HEK293 (cell line): Measurements from ENCODE around the gene HSD11B1.

Experiments
- CTCF ChIA-PET: fragments of 350-600 bp; formaldehyde crosslinking; extraction: SDS; loops from one replicate; lab custom pipeline; 2021; ENCODE audit warnings: antibody characterized with exemption; lab: Yijun Ruan, JAX
- POLR2A ChIA-PET: fragments of 300-600 bp; formaldehyde crosslinking; extraction: SDS; loops from one replicate; lab custom pipeline; 2020; ENCODE audit warnings: antibody characterized with exemption, inconsistent platforms; lab: Yijun Ruan, JAX
- H3K27ac ChIP-seq: fragments of 200-500 bp; sonication (Bioruptor generic); 2 replicates; pipeline ENCODE4 v1.5.1; 2014; ENCODE audit warnings: low read depth, low read length, control low read depth, inconsistent platforms; ENCODE audit errors: extremely low read depth
- H3K36me3 ChIP-seq, 2 experiments: fragments of 200-500 bp in 1 of 2; sonication (Bioruptor generic) in 1 of 2; 1 replicate in 1 of 2; 2 replicates in 1 of 2; pipeline ENCODE4 v1.5.1; 2014 to 2017; ENCODE audit warnings: inconsistent platforms in 2 of 2, low read length in 2 of 2; ENCODE audit not compliant: control insufficient read depth in 2 of 2, insufficient read depth in 1 of 2
- H3K4me1 ChIP-seq: fragments of 200-500 bp; sonication (Bioruptor generic); 2 replicates; pipeline ENCODE4 v1.5.1; 2014; ENCODE audit warnings: mild to moderate bottlenecking, low read length, inconsistent platforms; ENCODE audit not compliant: control insufficient read depth, insufficient read depth
- H3K4me3 ChIP-seq: 2 replicates; pipeline ENCODE4 v1.5.1; 2011; ENCODE audit warnings: low read depth, mild to moderate bottlenecking, control low read depth, low read length, moderate library complexity
- H3K9me3 ChIP-seq: fragments of 200-500 bp; sonication (Bioruptor generic); 2 replicates; pipeline ENCODE4 v1.5.1; 2014; ENCODE audit warnings: low read depth, low read length, inconsistent platforms; ENCODE audit not compliant: control insufficient read depth, insufficient read depth
- IKZF3 ChIP-seq: fragments of 450-650 bp; IDR thresholded peaks from 2 replicates; pipeline ENCODE4 v1.5.0; 2018; ENCODE audit warnings: missing biosample characterization, mild to moderate bottlenecking, missing genetic modification characterization, moderate library complexity
- KLF16 ChIP-seq: fragments of 450-650 bp; formaldehyde crosslinking; IDR thresholded peaks from 2 replicates; pipeline ENCODE4 v1.5.1; 2017; ENCODE audit warnings: missing biosample characterization, missing genetic modification characterization
- MZF1 ChIP-seq: fragments of 450-650 bp; formaldehyde crosslinking; IDR thresholded peaks from 2 replicates; pipeline ENCODE4 v1.5.1; 2017; ENCODE audit warnings: missing biosample characterization, missing genetic modification characterization, borderline replicate concordance
- SP3 ChIP-seq: fragments of 450-650 bp; formaldehyde crosslinking; IDR thresholded peaks from 2 replicates; pipeline ENCODE4 v1.5.1; 2016; ENCODE audit warnings: missing biosample characterization, missing genetic modification characterization
- TCF7L2 ChIP-seq: IDR thresholded peaks from 2 replicates; pipeline ENCODE4 v1.6.1; 2011; ENCODE audit warnings: low read depth, mild to moderate bottlenecking, inconsistent platforms, low read length, moderate library complexity, borderline replicate concordance
- TRIM28 ChIP-seq: IDR thresholded peaks from 2 replicates; pipeline ENCODE4 v1.6.1; 2011; ENCODE audit warnings: low read length, control low read depth, borderline replicate concordance
- ZBTB8A ChIP-seq: fragments of 450-650 bp; formaldehyde crosslinking; IDR thresholded peaks from 2 replicates; pipeline ENCODE4 v1.5.1; 2016; ENCODE audit warnings: missing biosample characterization, missing genetic modification characterization
- ZFP3 ChIP-seq: fragments of 450-650 bp; formaldehyde crosslinking; IDR thresholded peaks from 2 replicates; pipeline ENCODE4 v1.5.1; 2016; ENCODE audit warnings: low read depth, missing biosample characterization, missing genetic modification characterization
- ZNF114 ChIP-seq: fragments of 450-650 bp; formaldehyde crosslinking; IDR thresholded peaks from 2 replicates; pipeline ENCODE4 v1.5.0; 2017; ENCODE audit warnings: missing biosample characterization, missing genetic modification characterization
- ZNF202 ChIP-seq: fragments of 450-650 bp; formaldehyde crosslinking; IDR thresholded peaks from 2 replicates; pipeline ENCODE4 v1.5.1; 2016; ENCODE audit warnings: missing biosample characterization, missing genetic modification characterization, borderline replicate concordance
- ZNF248 ChIP-seq: fragments of 450-650 bp; formaldehyde crosslinking; IDR thresholded peaks from 2 replicates; pipeline ENCODE4 v1.5.1; 2017; ENCODE audit warnings: missing biosample characterization, missing genetic modification characterization
- ZNF302 ChIP-seq: fragments of 450-650 bp; formaldehyde crosslinking; IDR thresholded peaks from 2 replicates; pipeline ENCODE4 v1.5.1; 2016; ENCODE audit warnings: missing biosample characterization, missing genetic modification characterization, low read depth
- ZNF37A ChIP-seq: fragments of 450-650 bp; IDR thresholded peaks from 2 replicates; pipeline ENCODE4 v1.5.1; 2018; ENCODE audit warnings: missing biosample characterization, missing genetic modification characterization
- ZNF654 ChIP-seq: fragments of 450-650 bp; formaldehyde crosslinking; IDR thresholded peaks from 2 replicates; pipeline ENCODE4 v1.5.1; 2016; ENCODE audit warnings: low read depth, missing biosample characterization, missing genetic modification characterization
- ZNF747 ChIP-seq: fragments of 450-650 bp; formaldehyde crosslinking; IDR thresholded peaks from 2 replicates; pipeline ENCODE4 v1.5.1; 2016; ENCODE audit warnings: missing biosample characterization, missing genetic modification characterization
- TF ChIP-seq, protein P1 (sequence below): fragments of 450-650 bp; formaldehyde crosslinking; IDR thresholded peaks from 2 replicates; pipeline ENCODE4 v1.5.1; 2016; ENCODE audit warnings: missing biosample characterization, missing genetic modification characterization, borderline replicate concordance
- TF ChIP-seq, protein P2 (sequence below): fragments of 450-650 bp; formaldehyde crosslinking; IDR thresholded peaks from 2 replicates; pipeline ENCODE4 v1.5.1; 2016; ENCODE audit warnings: missing biosample characterization, missing genetic modification characterization
- TF ChIP-seq, protein P3 (sequence below): fragments of 450-650 bp; formaldehyde crosslinking; IDR thresholded peaks from 2 replicates; pipeline ENCODE4 v1.5.1; 2016; ENCODE audit warnings: missing biosample characterization, missing genetic modification characterization
- TF ChIP-seq, protein P4 (sequence below): fragments of 450-650 bp; IDR thresholded peaks from 2 replicates; pipeline ENCODE4 v1.5.1; 2018; ENCODE audit warnings: missing biosample characterization, missing genetic modification characterization
- TF ChIP-seq, protein P5 (sequence below): fragments of 450-650 bp; formaldehyde crosslinking; IDR thresholded peaks from 2 replicates; pipeline ENCODE4; 2016; ENCODE audit warnings: missing biosample characterization, missing genetic modification characterization
- TF ChIP-seq, protein P6 (sequence below): fragments of 450-650 bp; formaldehyde crosslinking; IDR thresholded peaks from 2 replicates; pipeline ENCODE4 v1.5.1; 2016; ENCODE audit warnings: missing biosample characterization, missing genetic modification characterization

HSD11B1 gene

DNA sequence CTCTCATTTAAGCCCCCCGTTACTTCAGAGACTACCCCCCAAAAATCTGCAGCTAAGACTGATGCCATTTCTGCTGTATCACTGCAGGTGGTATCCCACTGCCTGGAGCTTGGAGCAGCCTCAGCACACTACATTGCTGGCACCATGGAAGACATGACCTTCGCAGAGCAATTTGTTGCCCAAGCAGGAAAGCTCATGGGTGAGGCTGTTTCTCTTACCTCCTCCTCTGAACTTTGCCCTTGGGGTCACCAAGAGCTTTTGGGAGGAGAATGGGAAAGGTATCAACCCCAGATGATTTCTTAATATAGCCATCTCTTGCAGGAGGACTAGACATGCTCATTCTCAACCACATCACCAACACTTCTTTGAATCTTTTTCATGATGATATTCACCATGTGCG is 2.0 kb downstream of the HSD11B1 start (continued):
- TF ChIP-seq, protein P1, sequence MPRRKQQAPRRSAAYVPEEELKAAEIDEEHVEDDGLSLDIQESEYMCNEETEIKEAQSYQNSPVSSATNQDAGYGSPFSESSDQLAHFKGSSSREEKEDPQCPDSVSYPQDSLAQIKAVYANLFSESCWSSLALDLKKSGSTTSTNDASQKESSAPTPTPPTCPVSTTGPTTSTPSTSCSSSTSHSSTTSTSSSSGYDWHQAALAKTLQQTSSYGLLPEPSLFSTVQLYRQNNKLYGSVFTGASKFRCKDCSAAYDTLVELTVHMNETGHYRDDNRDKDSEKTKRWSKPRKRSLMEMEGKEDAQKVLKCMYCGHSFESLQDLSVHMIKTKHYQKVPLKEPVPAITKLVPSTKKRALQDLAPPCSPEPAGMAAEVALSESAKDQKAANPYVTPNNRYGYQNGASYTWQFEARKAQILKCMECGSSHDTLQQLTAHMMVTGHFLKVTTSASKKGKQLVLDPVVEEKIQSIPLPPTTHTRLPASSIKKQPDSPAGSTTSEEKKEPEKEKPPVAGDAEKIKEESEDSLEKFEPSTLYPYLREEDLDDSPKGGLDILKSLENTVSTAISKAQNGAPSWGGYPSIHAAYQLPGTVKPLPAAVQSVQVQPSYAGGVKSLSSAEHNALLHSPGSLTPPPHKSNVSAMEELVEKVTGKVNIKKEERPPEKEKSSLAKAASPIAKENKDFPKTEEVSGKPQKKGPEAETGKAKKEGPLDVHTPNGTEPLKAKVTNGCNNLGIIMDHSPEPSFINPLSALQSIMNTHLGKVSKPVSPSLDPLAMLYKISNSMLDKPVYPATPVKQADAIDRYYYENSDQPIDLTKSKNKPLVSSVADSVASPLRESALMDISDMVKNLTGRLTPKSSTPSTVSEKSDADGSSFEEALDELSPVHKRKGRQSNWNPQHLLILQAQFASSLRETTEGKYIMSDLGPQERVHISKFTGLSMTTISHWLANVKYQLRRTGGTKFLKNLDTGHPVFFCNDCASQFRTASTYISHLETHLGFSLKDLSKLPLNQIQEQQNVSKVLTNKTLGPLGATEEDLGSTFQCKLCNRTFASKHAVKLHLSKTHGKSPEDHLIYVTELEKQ (tag by site-specific recombination): no peak
- TF ChIP-seq ZNF248 (tag by site-specific recombination) (no peak), ZNF37A (tag by site-specific recombination) (no peak), ZNF747 (tag by site-specific recombination) (no peak), SP3 (tag by site-specific recombination) (no peak)
- TF ChIP-seq, protein P2, sequence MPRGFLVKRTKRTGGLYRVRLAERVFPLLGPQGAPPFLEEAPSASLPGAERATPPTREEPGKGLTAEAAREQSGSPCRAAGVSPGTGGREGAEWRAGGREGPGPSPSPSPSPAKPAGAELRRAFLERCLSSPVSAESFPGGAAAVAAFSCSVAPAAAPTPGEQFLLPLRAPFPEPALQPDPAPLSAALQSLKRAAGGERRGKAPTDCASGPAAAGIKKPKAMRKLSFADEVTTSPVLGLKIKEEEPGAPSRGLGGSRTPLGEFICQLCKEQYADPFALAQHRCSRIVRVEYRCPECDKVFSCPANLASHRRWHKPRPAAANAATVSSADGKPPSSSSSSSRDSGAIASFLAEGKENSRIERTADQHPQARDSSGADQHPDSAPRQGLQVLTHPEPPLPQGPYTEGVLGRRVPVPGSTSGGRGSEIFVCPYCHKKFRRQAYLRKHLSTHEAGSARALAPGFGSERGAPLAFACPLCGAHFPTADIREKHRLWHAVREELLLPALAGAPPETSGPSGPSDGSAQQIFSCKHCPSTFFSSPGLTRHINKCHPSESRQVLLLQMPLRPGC (tag by site-specific recombination): no peak
- TF ChIP-seq, all 188 proteins: peak for 0

DNA sequence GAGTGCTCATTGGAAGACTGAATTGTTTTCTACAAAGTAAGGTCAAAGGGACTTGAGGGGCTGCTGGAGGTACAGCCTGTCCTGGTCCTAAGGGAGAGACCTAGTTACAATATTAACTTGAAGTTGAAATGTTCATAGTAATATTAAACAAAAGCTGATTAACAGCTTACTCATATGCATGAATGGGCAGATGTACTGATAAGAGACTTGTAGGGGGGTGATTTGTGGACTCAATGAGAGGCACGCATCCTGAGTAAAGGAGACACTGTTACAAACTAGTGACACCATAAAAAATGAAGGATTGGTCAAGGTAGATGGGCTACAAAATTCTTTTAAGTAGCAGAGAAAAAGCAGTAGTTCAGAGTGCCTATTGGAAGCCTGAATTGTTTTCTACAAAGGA is 2.7 kb downstream of the HSD11B1 start:
- Histone ChIP-seq H3K36me3 (no peaks in the 10 kb centered on the region), H3K27ac (no peak overlapping the region), H3K4me1 (no peaks in the 10 kb centered on the region), H3K4me3 (no peak overlapping the region), H3K9me3 (no peaks in the 10 kb centered on the region)
- TF ChIP-seq ZNF654 (tag by site-specific recombination) (no peak), TRIM28 (no peak), IKZF3 (tag by site-specific recombination) (no peak)
- TF ChIP-seq, protein P3, sequence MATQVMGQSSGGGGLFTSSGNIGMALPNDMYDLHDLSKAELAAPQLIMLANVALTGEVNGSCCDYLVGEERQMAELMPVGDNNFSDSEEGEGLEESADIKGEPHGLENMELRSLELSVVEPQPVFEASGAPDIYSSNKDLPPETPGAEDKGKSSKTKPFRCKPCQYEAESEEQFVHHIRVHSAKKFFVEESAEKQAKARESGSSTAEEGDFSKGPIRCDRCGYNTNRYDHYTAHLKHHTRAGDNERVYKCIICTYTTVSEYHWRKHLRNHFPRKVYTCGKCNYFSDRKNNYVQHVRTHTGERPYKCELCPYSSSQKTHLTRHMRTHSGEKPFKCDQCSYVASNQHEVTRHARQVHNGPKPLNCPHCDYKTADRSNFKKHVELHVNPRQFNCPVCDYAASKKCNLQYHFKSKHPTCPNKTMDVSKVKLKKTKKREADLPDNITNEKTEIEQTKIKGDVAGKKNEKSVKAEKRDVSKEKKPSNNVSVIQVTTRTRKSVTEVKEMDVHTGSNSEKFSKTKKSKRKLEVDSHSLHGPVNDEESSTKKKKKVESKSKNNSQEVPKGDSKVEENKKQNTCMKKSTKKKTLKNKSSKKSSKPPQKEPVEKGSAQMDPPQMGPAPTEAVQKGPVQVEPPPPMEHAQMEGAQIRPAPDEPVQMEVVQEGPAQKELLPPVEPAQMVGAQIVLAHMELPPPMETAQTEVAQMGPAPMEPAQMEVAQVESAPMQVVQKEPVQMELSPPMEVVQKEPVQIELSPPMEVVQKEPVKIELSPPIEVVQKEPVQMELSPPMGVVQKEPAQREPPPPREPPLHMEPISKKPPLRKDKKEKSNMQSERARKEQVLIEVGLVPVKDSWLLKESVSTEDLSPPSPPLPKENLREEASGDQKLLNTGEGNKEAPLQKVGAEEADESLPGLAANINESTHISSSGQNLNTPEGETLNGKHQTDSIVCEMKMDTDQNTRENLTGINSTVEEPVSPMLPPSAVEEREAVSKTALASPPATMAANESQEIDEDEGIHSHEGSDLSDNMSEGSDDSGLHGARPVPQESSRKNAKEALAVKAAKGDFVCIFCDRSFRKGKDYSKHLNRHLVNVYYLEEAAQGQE (tag by site-specific recombination): no peak
- ChIA-PET POLR2A (no interaction called here), CTCF (interaction anchor here (0.6 to 1.7 kb wide), 6 partner anchors 20 to 1410 kb away, joined by 3 to 5 read pairs (median 3); no protein-coding TSS in a partner anchor)

DNA sequence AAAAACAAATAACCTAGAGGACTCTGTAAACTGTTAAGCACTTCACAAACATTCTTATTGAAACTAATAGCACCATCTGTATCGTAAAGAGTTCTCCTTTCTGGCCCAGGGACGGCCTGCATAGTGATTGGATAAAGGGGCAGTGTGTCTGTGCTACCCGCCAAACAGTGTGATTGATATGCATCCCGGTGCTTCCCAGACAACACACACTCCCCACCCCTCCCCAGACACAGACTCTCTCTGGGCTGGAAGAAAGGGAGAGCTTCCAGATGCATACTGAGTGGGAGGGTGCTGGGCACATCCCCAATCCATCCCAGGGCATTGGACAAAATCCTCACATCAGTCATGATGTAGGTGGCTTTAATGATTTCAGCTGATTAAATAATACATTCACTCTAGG is 3.7 kb downstream of the HSD11B1 start:
- Histone ChIP-seq H3K36me3 (no peaks in the 10 kb centered on the region), H3K4me3 (no peak overlapping the region), H3K9me3 (no peaks in the 10 kb centered on the region), H3K27ac (no peak overlapping the region), H3K4me1 (no peaks in the 10 kb centered on the region)
- CTCF ChIA-PET: interaction anchor here (0.7 to 1.7 kb wide), 3 partner anchors 12 to 40 kb away, joined by 3 to 5 read pairs (median 3); no protein-coding TSS in a partner anchor
- POLR2A ChIA-PET: no interaction called here
- TF ChIP-seq, protein P4, sequence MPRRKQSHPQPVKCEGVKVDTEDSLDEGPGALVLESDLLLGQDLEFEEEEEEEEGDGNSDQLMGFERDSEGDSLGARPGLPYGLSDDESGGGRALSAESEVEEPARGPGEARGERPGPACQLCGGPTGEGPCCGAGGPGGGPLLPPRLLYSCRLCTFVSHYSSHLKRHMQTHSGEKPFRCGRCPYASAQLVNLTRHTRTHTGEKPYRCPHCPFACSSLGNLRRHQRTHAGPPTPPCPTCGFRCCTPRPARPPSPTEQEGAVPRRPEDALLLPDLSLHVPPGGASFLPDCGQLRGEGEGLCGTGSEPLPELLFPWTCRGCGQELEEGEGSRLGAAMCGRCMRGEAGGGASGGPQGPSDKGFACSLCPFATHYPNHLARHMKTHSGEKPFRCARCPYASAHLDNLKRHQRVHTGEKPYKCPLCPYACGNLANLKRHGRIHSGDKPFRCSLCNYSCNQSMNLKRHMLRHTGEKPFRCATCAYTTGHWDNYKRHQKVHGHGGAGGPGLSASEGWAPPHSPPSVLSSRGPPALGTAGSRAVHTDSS (tag by site-specific recombination): no peak
- TF ChIP-seq ZNF114 (tag by site-specific recombination) (no peak), TCF7L2 (no peak), KLF16 (no peak), MZF1 (no peak), ZFP3 (tag by site-specific recombination) (no peak), ZBTB8A (tag by site-specific recombination) (no peak), ZNF302 (tag by site-specific recombination) (no peak), ZNF248 (tag by site-specific recombination) (no peak), ZNF202 (tag by site-specific recombination) (no peak)
- TF ChIP-seq, protein P5, sequence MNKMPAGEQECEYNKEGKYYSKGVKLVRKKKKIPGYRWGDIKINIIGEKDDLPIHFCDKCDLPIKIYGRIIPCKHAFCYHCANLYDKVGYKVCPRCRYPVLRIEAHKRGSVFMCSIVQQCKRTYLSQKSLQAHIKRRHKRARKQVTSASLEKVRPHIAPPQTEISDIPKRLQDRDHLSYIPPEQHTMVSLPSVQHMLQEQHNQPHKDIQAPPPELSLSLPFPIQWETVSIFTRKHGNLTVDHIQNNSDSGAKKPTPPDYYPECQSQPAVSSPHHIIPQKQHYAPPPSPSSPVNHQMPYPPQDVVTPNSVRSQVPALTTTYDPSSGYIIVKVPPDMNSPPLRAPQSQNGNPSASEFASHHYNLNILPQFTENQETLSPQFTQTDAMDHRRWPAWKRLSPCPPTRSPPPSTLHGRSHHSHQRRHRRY (tag by site-specific recombination): no peak
- TF ChIP-seq, protein P6, sequence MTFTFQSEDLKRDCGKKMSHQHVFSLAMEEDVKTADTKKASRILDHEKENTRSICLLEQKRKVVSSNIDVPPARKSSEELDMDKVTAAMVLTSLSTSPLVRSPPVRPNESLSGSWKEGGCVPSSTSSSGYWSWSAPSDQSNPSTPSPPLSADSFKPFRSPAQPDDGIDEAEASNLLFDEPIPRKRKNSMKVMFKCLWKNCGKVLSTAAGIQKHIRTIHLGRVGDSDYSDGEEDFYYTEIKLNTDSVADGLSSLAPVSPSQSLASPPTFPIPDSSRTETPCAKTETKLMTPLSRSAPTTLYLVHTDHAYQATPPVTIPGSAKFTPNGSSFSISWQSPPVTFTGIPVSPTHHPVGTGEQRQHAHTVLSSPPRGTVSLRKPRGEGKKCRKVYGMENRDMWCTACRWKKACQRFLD: no peak
